HEK293 (cell line): ENCODE data around the gene VRK1.

ENCODE experiments used
- CTCF ChIP-seq: fragments of 450-650 bp; formaldehyde crosslinking; IDR thresholded peaks from 2 replicates; pipeline ENCODE4 v1.5.1; 2016; ENCODE audit warnings: missing biosample characterization, missing genetic modification characterization
- OVOL3 ChIP-seq: fragments of 450-650 bp; formaldehyde crosslinking; IDR thresholded peaks from 2 replicates; pipeline ENCODE4 v1.5.1; 2016; ENCODE audit warnings: missing biosample characterization, missing genetic modification characterization
- PATZ1 ChIP-seq: fragments of 450-650 bp; formaldehyde crosslinking; IDR thresholded peaks from 2 replicates; pipeline ENCODE4 v1.5.1; 2016; ENCODE audit warnings: missing biosample characterization, missing genetic modification characterization
- ZNF10 ChIP-seq: fragments of 450-650 bp; formaldehyde crosslinking; IDR thresholded peaks from 2 replicates; pipeline ENCODE4 v1.5.1; 2017; ENCODE audit warnings: missing biosample characterization, missing genetic modification characterization
- ZNF2 ChIP-seq: fragments of 450-650 bp; formaldehyde crosslinking; IDR thresholded peaks from 2 replicates; pipeline ENCODE4 v1.5.1; 2016; ENCODE audit warnings: missing biosample characterization, missing genetic modification characterization
- ZNF292 ChIP-seq: fragments of 450-650 bp; formaldehyde crosslinking; IDR thresholded peaks from 2 replicates; pipeline ENCODE4 v1.5.1; 2016; ENCODE audit warnings: low read depth, missing biosample characterization, missing genetic modification characterization, borderline replicate concordance

- TF ChIP-seq OVOL3 (tag by site-specific recombination) (no peak), CTCF (no peak), PATZ1 (tag by site-specific recombination) (no peak), ZNF10 (tag by site-specific recombination) (no peak), ZNF2 (tag by site-specific recombination) (no peak), ZNF292 (tag by site-specific recombination) (no peak)
Observed at GRCh38 chr14:96803958-96804357, 6.8 kb downstream of the VRK1 start.
